Measurements from ENCODE around the gene C9.
A peak's percentile ranks its signal among the peaks of the same experiment; 100 is the strongest.
"Not testable (repeated sequence)": the region's sequence is repeated elsewhere in the genome, so short reads cannot be mapped to it uniquely, and the experiment has no call there.

The C9 gene

GRCh38 chr5:39331861-39332381 is 32.4 kb downstream of the C9 start:
- DNase-seq (ENCODE audit: low read depth) = no peak

GRCh38 chr5:39328731-39329130 is 35.6 kb downstream of the C9 start:
- no peak for DNase-seq (ENCODE audit: low read depth)

GRCh38 chr5:39323542-39323941 is 40.8 kb downstream of the C9 start:
- no peak for DNase-seq (ENCODE audit: low read depth)

- no peak for DNase-seq (ENCODE audit: low read depth)
These were observed 44.9 kb downstream of the C9 start for GRCh38 chr5:39319395-39319794.

- DNase-seq (ENCODE audit: low read depth) = not testable (repeated sequence)
These were observed 47.8 kb downstream of the C9 start for GRCh38 chr5:39316464-39316863.

GRCh38 chr5:39315995-39316394 is 48.3 kb downstream of the C9 start:
- DNase-seq (ENCODE audit: low read depth) = no peak

GRCh38 chr5:39314591-39314990 is 49.7 kb downstream of the C9 start:
- DNase-seq (ENCODE audit: low read depth) = no peak

- no peak for DNase-seq (ENCODE audit: low read depth)
These were observed 54.8 kb downstream of the C9 start for GRCh38 chr5:39309534-39309933.

- no peak for DNase-seq (ENCODE audit: low read depth)
These were observed 61.8 kb downstream of the C9 start for GRCh38 chr5:39302472-39302871.

GRCh38 chr5:39301406-39301805 is 62.9 kb downstream of the C9 start:
- DNase-seq (ENCODE audit: low read depth) = no peak

- DNase-seq (ENCODE audit: low read depth) = no peak
These were observed 64.3 kb downstream of the C9 start for GRCh38 chr5:39299962-39300361.

- no peak for DNase-seq (ENCODE audit: low read depth)
These were observed 69.6 kb downstream of the C9 start for GRCh38 chr5:39294736-39295135.

GRCh38 chr5:39284552-39284951 is 79.7 kb downstream of the C9 start:
- DNase-seq (ENCODE audit: low read depth) = no peak

- DNase-seq (ENCODE audit: low read depth) = peak; percentile 50
These were observed 81.0 kb downstream of the C9 start for GRCh38 chr5:39283231-39283818.

GRCh38 chr5:39282561-39282960 is 81.7 kb downstream of the C9 start:
- DNase-seq (ENCODE audit: low read depth) = no peak

- not testable (repeated sequence) for DNase-seq (ENCODE audit: low read depth)
These were observed 88.4 kb downstream of the C9 start for GRCh38 chr5:39275865-39276264.

- DNase-seq (ENCODE audit: low read depth) = peak; percentile 6
These were observed 89.8 kb downstream of the C9 start for GRCh38 chr5:39274398-39275085.

- DNase-seq (ENCODE audit: low read depth) = no peak
These were observed 90.9 kb downstream of the C9 start for GRCh38 chr5:39273314-39273954.

- DNase-seq (ENCODE audit: low read depth) = not testable (repeated sequence)
These were observed 91.4 kb downstream of the C9 start for GRCh38 chr5:39272869-39273231.

- no peak for DNase-seq (ENCODE audit: low read depth)
These were observed 94.0 kb downstream of the C9 start for GRCh38 chr5:39270225-39270848.

GRCh38 chr5:39267186-39267585 is 97.1 kb downstream of the C9 start:
- DNase-seq (ENCODE audit: low read depth) = no peak

GRCh38 chr5:39266442-39266841 is 97.9 kb downstream of the C9 start:
- DNase-seq (ENCODE audit: low read depth) = no peak

GRCh38 chr5:39264528-39264927 is 99.8 kb downstream of the C9 start:
- no peak for DNase-seq (ENCODE audit: low read depth)
